Fibroblast of gingiva (primary cell): Measurements from ENCODE around the gene BABAM2.
A peak's percentile ranks its signal among the peaks of the same experiment; 100 is the strongest.

ENCODE experiments used
- DNase-seq: peaks from one replicate; pipeline ENCODE4 v3.0.0-alpha.2; 2011; ENCODE audit warnings: low read depth

BABAM2 gene

DNA sequence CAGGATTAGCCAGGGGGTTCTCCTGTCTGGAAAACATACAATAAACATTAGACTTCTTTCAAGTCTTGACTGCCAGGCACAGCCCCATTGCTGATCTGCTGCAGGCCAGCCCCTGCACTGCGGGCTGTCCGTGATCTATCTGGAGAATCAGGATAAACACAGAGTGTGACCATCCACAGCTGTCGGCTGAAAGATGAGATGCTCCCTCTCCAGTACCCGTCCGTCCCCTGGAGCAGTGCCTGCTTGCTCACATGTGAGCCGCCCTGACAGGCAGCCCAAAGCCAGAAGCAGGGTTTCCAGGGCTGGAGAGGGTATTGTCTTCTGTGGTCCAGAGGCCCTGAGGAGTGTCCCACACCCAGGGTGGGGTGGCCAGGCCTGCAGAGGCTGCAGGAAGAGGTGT is 456.1 kb downstream of the BABAM2 start:
- peak; percentile 79 for DNase-seq

DNA sequence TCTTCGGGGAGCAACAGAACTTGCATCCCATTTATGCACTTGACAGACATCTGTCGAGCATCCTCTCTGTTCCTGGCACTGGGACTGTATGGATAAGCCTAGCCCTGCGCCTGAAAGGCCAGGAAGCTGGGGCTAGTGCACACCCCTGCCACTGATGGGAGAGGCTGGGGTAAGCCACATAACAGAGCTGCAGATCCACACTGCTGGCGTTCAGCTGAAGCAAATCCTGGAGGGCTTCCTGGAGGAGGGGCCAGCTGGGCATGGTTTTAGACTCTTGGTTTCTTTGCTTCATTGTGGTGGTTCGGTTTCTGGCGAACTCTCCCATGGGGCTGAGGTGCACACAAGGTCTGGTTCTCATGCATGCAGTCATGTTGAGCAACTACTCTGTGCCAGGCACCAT is 456.7 kb downstream of the BABAM2 start:
- DNase-seq = no peak

DNA sequence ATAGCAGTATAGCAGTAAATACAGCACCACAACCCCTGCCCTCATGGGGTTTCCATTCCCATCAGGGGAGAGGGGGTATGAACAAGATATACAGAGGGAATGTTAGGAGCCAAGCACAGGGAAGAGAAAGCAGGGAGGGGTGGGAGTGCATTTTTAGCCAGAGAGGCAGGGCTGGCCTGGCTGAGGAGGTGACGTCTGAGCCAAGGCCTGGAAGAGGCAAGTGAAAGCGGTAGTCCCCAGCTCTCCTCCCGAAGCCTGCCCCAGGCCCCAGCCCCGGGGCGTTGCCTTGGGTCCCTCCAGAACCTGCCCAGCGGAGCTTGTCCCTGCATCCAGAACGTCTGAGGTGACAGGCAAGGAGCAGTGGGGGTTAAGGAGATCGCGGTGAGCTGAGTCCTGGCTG is 457.1 kb downstream of the BABAM2 start:
- DNase-seq = no peak

DNA sequence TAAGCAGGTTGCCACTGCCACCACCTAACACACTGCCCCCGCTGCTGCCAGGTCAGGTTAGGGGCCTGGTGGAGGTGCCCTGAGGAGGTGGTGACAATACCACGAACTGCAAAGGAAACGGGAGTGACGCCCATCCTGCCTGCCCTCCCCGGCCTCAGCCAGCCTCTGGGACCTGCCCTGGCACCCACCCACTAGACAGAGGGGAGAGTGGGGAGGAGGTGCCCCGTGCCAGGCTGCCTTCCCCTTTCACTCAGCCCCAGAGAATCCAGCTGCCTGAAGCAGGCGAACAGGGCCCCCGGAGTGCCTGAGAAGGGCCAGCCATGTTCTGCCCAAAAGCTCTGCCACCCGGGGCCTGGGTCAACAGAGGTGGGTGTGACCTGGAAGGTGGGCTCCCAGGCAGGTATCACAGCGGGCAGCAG is 457.6 kb downstream of the BABAM2 start:
- DNase-seq = no peak

DNA sequence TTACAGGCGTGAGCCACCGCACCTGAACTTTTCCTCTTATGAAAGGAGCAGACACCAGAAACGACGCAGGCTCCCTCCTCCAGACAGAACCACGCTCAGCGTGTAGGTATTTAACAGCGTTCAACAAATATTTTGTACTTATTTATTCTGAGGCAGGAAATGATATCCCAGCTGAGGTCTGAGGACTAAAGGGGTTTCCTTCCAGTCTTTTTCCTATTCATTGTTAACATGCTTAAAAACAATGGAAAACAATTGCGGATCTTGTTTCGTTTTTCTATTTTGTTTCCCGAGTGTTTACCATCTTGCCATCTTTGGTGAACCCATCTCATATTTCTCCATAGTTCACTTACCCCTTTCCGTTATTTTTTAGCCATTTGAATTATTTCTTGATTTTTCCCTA is 458.4 kb downstream of the BABAM2 start:
- DNase-seq = no peak

DNA sequence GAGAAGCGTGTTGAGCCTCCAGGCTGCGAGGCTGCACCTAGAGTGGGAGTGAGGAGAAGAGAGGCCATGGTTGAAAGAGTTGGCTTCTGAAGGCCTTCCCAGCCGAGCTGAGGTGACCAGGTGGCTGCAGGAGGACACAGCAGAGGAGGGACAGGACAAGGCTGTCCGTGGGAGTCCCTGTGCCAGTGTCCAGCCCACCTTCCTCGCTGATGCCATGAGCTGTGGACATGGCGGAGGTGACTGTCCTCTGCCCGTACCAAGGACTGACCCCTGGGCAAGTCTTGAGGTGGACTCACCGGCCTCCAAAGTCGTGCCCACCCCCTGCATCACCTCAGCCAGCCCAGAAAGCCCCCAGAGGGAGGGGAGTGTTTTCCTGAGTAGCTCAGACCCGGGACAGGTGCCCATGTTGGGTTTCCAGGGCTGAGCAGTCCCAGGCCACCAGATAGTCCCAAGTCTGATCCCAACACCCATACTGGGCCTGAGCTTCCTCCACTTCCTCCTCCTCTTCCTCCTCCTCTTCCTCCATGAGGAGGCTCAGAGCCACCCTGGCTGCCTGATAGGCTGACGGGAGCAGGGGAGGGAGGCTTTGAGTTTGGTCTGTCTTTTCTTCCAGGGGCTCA is 459.1 kb downstream of the BABAM2 start:
- DNase-seq = no peak

DNA sequence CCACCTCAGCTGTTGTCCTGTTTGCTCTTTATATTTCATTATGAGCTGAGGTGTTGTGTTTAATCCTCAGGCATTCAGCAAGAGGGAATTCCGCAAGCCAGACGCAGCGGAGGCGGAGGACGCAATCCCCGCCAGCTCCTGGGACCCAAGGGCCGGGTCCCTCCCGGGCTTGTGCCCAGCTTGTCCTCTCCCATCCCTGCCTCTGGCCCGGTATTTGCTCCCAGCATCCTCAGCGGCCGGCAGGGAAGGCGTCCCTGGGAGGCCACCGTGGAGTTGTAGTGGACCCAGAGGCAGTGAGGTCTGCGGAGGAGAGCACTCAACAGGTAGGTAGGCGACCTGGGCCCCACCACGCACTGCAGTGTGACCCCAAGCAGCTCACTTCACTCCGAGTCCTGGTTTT is 459.7 kb downstream of the BABAM2 start:
- DNase-seq = no peak

DNA sequence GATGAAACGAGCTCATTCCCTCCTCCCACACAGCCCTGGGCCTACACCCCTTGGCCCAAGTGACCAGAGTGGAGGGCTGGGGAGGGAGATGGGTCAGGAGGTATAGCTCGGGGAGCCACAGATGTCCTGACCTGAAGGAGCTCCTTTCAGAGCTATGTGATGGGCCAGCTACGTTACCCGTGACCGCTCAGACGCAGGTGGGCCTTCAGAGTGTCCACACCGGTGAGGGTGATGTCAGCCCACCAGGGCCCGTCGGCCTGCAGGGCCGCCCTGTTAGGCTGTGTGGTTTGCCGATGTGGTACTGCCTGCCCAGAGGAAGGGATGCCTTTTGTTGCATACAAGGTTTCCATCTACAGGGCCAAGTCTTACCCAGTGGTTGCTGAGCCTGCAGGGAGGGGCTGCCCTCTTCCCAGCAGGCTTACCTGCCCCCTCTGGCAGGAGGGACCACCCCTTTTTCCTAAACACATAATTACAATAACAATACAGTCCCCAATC is 460.3 kb downstream of the BABAM2 start:
- no peak for DNase-seq

DNA sequence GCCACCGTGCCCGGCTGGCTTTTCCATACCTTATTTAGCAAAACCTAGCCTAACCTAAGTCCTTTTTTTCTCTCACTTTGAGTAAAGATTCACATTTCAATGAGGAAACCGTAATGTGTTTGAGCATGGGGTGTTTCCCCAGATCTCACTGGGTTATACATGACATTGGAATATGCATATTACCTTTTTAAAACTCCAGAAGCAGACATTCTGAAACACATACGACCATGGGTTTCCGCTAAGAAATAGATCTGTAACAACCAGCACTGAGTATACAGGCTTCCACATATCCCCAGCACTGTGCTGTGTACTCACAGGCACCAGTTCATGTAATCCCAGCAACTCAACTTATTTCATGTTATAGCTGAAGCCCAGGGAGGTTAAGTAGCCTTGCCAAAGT is 461.1 kb downstream of the BABAM2 start:
- DNase-seq = no peak

DNA sequence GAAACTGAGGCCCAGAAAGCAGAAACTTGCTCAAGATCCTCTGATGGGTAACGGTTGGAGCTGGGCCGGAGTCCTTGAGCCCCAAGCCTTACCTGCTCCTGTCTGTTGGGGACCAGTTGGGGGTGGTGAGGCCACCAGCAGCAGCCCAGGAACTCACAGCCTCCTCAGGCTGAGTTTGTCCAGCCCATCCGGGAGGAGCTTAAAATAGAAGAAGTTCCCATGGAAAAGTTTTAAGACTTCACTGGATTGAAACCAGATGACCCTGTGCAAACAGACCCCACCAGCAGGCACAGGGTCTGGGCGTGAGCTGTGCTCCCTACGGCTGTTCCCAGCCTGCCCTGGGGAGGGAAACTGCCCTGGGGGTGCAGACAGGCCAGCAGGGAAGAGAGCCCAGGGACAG is 461.6 kb downstream of the BABAM2 start:
- no peak for DNase-seq

DNA sequence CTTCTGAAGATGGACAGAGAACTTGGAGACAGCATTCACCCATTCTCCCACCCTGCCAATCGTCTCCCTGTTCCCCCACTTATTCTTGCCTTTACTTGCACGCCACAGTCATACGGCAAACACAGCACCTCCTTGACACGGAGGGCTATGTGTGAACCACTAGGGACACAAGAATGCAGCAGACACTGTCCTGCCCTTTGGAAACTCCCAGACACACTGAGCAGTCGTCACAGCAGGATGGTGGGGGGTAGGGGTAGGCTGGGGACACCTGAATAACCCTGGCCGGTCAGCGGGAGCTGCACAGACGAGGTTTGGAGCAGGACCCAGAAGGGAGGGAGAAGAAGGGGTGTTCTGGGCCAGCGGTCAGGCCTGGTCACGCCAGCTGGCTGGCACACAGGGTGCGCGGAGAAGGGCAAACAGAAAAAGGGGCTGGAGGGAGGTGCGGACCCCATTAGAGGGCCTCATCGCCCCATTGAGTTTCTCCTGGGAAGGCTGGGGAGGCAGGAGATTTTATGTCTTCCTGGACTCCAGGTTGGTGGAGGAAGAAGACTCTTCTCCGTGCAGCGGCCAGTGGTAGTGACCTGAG is 462.2 kb downstream of the BABAM2 start:
- no peak for DNase-seq

DNA sequence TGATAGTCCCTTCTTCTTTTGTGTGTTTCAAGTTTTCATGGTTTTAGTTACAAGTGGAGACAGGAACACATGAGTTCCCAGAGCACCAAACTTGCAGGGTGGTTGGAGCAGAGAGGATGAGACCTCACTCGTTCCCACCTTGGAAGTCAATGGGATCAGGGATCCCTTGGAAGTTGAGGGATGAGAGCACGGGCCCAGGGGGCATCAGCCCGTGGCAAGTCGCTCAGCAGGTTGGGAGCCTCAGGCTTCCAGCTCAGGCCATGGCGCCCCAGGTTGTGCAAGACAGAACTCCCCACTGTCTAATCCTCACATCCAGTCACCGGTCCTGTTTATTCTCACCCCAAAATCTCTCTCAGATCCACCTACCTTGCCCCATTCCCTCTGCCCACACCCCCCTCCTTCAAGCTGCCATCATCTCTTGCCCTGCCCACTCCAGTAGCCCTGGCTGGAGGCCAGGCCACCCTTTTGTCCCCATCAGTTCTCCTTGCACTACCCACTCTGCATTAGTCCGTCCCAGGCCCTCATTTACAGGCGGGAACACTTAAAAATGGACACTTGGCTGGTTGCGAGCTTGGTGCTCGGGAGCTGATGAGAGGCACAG is 464.5 kb downstream of the BABAM2 start:
- no peak for DNase-seq

DNA sequence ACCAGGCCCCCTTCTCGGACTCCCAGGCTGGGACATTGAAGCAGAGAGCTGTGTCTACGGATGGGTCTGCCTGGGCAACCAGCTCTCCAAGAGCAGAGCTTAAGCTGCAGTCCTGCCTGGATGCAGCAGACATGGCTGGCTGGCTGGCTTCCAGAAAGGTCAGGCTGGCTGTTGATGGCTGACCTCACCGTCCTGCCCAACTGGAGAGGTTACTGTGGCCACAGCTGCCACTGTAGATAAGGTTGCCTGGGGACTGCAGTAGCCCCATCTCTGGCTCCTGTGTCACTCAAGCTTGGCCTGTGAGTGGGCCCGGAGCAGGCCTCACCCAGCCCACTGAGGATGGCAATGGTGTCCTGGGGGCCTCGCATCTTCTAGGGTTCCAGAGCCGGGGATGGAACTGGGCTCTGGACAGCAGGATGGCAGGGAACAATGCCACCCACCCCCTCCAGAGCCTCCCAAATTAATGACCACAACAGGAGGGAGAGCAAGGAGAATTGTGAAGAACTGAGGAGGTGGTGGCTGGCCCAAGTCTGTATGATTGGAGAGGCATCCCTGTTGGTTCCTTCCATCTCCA is 465.1 kb downstream of the BABAM2 start:
- DNase-seq = no peak

DNA sequence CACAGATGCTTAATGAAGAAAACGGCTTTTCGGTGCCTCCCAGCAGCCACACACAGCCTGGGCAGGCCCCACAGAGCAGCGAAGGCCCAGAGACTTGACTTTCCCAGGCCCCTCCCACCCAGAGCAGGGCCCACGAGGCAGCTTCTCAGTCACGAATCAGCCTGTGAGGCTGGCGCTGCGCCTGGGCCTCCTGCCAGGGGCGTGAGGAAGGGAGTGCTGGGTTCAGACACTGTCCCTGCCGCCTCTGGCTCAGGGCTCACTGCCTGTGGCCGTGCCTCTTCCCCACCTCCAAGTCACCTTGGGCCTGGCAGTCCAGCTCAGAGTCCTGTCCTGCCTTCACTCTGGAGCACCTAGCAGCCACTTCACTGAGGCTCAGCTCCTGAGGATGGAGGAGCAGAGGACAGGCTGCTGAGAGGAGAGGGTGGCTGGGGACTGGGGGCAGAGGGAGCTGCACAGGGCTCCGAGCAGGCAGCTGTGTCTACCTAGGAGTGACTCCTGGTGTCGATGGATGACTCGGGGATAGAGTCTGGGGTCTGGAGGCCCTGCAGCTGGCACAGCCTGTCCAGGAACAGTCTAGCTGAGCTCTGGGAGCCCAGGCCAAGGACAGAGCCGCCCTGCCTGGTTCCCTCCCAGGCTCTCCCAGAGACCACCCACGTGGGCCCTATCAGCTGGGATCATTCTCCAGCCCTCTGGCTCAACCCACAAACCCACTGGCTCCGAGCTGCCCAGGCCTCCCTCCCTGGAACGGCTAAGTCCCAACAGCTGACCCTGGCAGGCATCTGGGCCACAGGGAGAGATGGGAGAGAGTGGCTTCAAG is 465.8 kb downstream of the BABAM2 start:
- DNase-seq = peak; percentile 82

DNA sequence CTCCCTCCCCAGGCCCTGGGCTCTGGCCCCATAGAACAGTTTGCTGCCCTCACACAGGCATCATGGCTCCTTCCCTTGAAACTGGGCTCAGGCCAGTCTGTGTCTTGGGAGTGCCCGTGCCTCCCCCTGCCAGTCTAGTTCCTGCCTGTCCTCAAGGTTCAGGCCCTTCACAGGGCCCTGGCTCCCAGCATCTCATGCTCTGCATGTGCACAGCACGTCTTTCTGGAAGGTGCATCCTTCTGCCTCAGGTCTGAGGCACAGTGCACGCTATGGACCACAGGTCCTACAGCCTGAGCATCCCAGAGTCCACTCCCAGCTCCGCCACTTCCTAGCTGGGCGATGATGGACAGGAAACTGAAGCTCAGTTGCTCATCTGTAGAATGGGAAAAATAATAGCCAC is 466.5 kb downstream of the BABAM2 start:
- DNase-seq = no peak

DNA sequence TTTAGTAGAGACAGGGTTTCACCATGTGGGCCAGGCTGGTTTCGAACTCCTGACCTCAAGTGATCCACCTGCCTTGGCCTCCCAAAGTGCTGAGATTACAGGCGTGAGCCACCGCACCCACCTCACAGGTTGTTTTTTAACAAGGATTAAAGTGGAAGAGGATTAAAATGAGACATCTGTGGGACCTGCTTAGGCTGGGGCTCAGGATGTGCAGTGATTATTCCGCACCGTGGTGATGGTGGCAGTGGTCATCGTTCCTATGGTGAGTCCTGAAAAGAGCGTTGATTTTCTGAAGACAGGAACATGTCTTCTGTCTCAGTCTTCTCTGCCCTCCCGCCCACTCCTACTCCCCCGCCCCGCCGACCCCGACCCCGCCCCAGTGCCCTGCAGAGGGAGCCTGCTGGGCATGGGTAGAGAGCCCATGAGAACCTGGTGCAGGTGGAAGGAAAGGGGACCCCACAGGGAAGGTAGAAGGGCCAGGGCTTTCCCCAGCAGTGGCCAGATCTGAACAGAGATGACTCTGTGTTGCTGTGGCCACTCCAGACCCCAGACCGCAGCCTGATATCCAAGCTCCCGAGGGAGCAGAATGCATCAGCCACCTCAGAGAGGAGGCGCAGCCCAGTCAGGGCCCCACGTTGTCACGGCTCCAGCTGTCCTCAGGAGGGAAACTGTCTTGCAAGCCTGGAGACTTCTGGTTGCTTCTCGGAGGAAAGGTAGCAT is 467.6 kb downstream of the BABAM2 start:
- DNase-seq = no peak

DNA sequence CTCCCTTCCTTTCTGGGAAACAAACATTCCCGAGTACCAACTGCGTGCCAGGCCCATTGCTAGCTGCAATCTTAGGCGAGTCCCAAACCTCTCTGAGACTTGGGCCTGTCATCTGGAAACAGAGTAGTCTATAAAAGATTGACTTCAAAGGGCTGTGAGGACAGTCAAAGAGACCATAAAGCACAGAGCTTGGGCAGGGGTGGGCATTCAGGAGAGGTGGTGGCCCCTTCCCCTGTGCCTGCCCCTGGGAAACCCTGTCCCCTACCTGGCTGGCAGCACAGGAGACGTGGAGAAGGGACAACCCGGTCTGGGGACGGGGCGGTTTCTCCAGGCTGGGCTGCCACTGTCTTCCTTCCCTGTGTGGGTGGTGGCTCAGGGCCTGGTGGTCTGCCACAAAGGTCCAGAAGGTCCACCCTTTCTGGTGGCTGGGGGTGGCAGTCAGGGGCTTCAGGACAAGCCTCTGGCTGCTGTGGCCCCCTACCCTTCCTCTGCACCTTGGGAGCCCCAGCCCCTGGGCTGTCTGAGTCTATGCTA is 468.2 kb downstream of the BABAM2 start:
- DNase-seq = no peak

DNA sequence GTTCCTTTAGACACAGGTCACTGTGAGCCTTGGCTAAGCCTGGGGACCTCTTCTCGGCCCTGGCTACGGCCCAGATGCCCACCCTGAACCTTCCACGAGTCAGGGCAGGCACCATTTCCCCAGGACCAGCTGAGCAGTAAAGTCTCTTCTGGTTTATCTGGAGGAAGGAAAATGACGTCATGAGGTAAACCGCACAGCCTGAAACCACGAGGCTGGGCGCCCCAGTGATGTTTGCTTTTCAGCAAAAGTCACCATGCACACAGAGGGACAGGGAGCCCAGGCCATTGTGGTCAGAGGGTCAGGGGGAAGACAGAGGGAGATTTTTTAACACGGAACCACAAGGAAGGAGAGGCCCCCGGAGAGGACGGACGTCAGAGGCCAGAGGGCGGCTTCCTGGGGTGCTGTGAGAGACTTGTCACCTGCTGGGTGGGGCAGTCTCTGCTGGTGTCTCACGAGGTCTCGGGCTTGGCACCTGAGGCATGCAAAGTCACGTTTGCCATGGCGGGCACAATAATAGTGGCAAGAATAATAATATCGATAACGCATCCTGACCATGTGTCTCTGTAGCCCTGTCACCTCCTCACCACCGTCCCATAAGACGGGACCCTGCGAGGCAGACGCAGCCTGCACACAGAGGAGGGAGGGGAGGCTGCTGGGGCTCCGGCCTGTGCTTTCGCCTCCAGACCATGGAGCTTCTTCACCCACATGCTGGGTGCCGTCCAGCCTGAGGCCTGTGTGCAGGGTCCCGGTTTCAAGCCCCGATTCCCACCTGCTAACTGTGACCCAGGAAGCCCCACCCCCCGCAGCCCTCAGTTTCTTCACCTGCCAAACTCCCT is 468.9 kb downstream of the BABAM2 start:
- DNase-seq = no peak

DNA sequence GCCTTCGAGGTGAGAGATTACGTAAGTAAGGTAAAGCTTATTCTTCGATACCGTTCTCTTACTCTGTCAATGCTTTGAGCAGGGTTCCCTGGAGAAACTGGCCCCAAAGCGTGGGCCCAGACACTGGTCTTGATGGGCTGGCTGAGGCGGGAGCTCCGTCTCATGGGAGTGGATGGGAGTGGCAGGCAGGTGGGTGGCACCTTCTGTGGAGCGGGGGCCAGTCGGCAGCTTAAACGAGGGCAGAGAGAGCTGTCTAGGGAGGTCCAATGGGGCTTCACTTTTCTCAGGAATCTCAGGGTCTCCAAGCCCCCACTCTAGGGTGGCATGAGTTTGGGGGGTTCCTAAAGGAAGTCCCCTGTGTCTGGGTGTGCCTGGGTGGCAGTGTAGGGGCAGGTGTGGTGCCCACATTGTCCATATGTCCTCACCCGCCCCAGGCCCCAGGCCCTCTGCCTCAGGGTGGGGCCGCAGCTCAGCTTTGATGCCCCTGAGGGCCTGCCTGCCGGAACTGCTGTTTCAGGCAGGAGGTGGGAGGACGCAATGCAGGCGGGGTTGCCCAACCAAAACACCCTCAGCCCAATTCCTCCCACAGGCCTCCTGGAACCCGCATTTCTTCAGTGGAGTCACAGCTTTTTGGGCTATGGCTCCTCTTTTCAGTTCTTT is 469.7 kb downstream of the BABAM2 start:
- DNase-seq = no peak

DNA sequence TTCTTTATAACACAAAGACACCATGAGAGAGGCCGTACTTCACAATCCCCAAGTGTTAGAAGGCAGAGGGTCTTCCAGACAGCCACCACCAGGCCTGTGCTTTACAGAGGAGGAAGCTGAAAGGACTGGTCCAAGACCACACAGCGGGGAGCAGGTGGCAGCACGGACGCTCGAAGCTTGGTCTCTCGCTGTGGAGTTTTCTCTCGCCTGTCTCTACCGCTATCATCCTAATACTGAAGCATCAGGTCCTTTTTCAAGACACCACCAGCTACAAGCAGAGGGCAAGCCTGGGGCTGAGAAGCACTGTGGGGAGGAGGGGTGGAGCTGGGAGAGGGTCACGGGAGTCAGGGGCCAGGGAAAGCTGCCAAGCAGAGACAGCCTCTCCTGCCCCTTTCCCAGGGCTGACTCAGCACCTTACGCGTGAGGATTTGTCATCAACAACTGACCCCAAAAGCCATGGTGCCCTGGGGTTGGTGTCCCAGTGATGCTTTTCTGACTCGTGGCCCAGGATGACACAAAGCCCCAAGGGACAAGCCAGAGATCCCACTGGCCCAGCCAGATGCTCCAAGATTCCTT is 470.3 kb downstream of the BABAM2 start:
- DNase-seq = peak; percentile 53
